Activated CD8-positive, alpha-beta memory T cell treated with anti-CD3 and anti-CD28 coated beads, Interleukin-2, amount 50 U/mL, for 1 hour (primary cell): ENCODE measurements around the gene CHRNB2.
A peak's percentile ranks its signal among the peaks of the same experiment; 100 is the strongest.

ENCODE experiments used
- DNase-seq: peaks from one replicate; pipeline ENCODE4 v3.0.0-alpha.2; 2020; ENCODE audit errors: extremely low read depth

Gene CHRNB2

GRCh38 chr1:154609398-154610380 lies 42.1 kb downstream of the CHRNB2 start:
- no peak for DNase-seq

- no peak for DNase-seq
These were observed 43.7 kb downstream of the CHRNB2 start for GRCh38 chr1:154611150-154611862.

- no peak for DNase-seq
These were observed 46.7 kb downstream of the CHRNB2 start for GRCh38 chr1:154614247-154614646.

GRCh38 chr1:154614901-154615300 lies 47.3 kb downstream of the CHRNB2 start:
- no peak for DNase-seq

GRCh38 chr1:154615411-154615810 lies 47.8 kb downstream of the CHRNB2 start:
- no peak for DNase-seq

GRCh38 chr1:154616659-154617345 lies 49.2 kb downstream of the CHRNB2 start:
- DNase-seq = no peak

GRCh38 chr1:154619181-154619948 lies 51.8 kb downstream of the CHRNB2 start:
- DNase-seq = no peak

- DNase-seq = no peak
These were observed 53.2 kb downstream of the CHRNB2 start for GRCh38 chr1:154620751-154621150.

- DNase-seq = no peak
These were observed 54.3 kb downstream of the CHRNB2 start for GRCh38 chr1:154621875-154622274.

- no peak for DNase-seq
These were observed 55.0 kb downstream of the CHRNB2 start for GRCh38 chr1:154622503-154623039.

GRCh38 chr1:154623358-154623757 lies 55.8 kb downstream of the CHRNB2 start:
- DNase-seq = no peak

GRCh38 chr1:154624746-154625643 lies 57.4 kb downstream of the CHRNB2 start:
- no peak for DNase-seq

GRCh38 chr1:154626456-154627256 lies 59.1 kb downstream of the CHRNB2 start:
- no peak for DNase-seq

- DNase-seq = peak; percentile 78
These were observed 59.9 kb downstream of the CHRNB2 start for GRCh38 chr1:154627257-154628120.

- no peak for DNase-seq
These were observed 60.5 kb downstream of the CHRNB2 start for GRCh38 chr1:154628121-154628405.

GRCh38 chr1:154629061-154629674 lies 61.6 kb downstream of the CHRNB2 start:
- DNase-seq = no peak
